HG03064 (cell line): ENCODE data around the gene CPEB4.

Experiments used
- ATAC-seq: cut with Tn5 transposase; IDR thresholded peaks from one replicate; pipeline ENCODE4 v1.9.1; 2021; ENCODE audit warnings: low read depth; ENCODE audit not compliant: unreplicated experiment

The CPEB4 gene

DNA sequence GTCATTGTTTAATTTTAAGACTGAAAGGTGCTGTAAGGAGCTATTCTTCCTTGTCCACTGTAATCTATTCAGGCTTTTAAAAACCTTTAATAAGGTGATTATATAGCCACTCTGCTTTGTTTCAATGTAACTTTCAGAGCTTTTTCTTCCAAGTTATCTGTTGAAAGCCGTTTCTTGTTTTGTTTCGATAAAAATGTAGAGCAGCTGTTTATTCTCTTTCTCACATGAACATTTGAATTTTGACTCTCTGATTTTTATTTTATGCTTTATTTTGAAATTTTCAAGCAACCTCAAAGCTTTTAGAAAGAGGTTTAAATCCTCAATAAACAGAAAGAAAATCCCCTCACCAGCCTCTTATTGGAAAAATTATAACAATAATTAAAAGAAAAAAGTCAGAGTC lies 47.2 kb downstream of the CPEB4 start:
- ATAC-seq, result no peak

- ATAC-seq, result no peak
These were observed 52.1 kb downstream of the CPEB4 start for GRCh38 chr5:173940269-173940668.

- no peak for ATAC-seq
These were observed 53.0 kb downstream of the CPEB4 start for GRCh38 chr5:173941102-173941501.

GRCh38 chr5:173941758-173942401 lies 53.7 kb downstream of the CPEB4 start:
- ATAC-seq, result no peak

DNA sequence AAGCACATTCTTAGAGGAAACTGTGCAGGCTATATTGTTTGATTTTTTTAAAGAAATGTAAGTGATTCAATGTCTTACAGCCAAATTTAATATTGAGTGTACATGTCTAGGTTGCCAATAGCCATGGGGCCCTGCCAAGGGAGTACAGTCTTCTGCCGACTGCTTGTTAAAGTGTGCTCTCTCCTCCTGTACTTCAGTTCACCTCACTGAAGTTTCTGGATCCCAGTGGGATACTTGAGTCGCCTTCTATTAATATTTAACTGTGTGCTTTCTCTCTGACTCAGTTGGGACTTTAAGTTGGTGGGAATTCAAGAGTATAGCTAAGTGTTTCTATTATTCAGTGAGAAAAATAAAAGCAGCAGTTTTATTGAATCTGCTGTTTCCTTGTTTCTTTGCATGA lies 56.4 kb downstream of the CPEB4 start:
- no peak for ATAC-seq

DNA sequence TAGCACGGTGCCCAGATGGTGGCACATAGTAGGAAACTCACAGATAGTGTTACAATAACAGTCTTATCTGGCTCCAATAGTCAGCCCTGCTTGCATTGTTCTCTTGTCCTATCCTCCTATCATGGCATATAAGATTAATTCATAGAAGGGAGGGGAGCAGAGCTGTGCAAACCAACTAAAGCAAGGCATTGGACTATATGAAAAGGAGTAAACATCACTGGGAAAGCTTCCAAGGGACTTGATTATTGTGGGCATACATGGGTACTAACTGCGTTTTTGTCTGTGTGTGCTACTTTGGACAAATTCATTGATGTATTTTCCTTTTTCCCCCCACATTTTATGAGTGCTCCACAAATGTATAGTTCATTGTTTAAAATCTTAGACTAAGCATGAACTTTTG lies 57.0 kb downstream of the CPEB4 start:
- ATAC-seq, result no peak

GRCh38 chr5:173946323-173946722 lies 58.2 kb downstream of the CPEB4 start:
- ATAC-seq, result no peak

DNA sequence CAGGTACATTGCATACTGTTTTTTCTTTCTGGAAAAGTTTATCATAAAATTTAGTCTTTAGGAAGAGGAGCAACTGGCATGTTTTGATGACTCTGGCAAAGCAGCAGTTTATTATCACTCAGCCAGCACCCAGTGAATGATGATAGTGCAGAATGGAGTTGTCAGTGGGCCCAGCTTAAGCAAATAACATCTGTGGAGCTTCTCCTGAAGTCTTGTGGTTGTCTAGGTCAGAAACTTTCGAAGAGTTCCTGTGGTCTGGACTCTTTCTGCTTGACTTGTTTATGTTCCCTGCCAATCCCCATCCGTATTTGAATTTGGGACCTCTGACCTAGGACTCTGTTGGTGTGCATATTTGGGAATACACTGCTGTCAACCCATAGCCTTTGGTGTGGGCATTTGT lies 62.7 kb downstream of the CPEB4 start:
- no peak for ATAC-seq

- ATAC-seq, result no peak
These were observed 65.5 kb downstream of the CPEB4 start for GRCh38 chr5:173953528-173954090.

DNA sequence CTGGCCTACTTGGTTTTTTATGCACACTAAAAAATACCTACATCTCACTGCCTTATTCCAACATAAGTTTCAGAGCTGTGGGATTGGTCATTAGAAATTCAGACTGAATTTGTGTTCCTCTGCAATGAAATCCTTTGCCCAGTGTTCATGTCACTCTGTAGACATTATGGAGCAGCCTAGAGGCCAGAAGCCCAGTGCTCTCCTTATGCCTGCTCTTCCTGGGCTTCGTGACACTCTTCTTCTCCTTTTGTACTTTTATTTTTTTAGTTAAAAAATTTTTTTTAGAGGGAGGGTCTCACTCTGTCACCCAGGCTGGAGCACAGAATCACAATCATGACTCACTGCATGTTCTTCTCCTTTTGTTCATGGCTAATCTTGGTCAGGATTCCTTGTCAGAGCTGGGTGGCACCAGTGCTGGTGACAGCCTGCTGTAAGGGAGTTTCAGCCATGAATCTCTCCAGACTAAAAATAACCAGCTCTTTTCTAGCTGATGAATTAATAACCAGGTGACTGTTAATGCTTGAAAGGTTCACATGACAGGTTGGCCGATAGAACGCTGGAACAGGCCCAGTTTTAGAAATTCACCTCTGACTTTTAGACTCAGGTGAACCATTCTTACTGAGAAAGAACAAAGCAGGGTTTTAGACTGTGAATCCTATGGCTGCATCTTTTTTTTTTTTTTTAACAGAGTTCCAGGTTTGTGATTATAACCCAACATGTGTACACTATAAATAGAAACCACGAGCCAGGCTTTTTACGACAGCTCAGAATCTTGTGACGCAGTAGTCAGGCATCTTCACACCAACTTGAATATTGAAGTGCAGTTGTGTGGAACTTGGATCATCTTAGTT lies 66.7 kb downstream of the CPEB4 start:
- no peak for ATAC-seq

DNA sequence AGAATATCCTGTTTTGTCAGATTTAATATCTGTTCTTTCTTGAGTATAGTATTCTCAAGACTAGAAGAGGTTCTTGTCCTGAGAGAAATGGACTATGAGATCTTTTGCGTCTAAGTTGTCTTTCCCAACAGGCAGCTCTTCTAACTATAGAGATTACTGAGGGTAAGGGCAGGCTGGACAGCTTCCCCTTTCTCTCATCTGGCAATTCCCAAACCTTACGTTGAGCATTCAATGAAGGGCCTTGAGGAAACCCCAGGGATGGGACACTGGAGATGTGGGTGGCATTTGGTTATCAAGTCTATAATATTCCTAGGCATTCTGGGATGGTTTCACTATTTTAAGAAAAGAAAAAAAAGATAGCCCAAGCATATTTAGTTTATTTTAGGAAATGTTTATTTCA lies 72.8 kb downstream of the CPEB4 start:
- ATAC-seq, result no peak

DNA sequence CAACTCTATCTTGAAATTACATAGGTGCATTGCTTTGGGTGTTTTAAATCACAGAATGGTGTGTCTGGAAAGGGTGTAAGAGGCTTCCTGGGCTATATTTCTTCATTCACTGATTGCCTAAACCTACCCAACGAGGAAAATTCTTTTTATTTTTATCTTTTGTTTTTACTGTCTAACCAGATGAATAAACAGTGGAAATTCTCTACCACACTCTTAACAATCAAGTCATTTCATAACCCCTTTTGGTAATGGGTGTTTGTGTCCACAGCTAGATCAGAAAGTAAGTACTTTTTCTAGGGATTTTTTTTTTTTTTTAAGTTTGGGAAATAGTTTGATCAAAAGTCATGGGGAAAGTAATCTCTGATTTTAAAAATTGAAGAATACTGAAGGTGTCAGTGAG lies 73.3 kb downstream of the CPEB4 start:
- no peak for ATAC-seq

DNA sequence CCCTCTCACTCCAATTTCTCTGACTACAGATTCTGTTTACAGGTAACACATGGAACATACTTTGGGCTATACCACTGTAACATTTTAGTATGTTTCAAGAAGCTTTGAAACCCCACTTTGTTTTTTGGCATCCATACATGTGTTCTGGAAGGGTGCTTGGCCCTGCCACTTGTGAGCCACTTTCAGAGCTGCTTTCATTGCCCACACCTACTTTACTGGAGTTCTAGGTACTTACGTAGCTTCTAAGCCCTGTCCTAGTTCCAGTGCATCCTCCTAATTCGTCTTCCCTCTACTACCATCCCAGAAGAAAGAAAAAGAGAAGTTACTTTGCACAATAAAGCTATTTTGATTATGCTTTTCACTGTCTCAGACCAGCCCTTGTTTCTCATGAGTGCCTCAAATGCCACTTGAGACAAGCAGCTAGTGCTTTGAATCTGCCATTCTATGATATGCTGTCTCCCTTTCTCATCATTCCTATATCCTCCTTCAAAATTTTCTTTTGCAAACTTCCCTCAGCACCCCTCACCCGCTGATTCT lies 74.4 kb downstream of the CPEB4 start:
- ATAC-seq, result no peak

- ATAC-seq, result no peak
These were observed 75.2 kb downstream of the CPEB4 start for GRCh38 chr5:173963182-173963838.

DNA sequence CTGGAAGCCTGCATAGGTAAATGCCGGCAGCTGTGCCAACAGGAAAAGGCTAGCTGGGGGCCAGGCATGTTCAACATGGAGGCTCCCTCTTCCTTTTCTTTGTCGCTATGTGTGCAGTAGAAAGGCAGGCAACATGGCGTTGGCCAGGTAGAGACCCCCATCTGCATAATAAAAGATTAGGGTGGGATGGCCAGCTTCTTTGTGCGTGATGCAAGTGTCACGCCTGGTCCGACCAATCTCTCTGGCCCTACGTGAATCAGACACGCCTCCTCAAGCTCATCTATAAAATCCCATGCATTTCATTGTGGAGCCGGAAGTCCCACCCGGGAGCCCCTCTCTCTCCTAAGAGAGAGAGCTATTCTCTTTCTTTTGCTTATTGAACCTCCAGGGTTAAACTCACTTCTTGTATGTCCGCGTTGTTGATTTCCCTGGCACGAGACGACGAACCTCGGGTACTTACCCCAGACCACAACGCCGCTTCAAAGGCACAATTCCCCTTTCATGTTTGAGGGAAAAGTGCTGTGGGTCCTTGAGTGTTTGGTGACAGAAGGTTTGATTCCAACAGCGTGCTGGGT lies 75.8 kb downstream of the CPEB4 start:
- no peak for ATAC-seq

DNA sequence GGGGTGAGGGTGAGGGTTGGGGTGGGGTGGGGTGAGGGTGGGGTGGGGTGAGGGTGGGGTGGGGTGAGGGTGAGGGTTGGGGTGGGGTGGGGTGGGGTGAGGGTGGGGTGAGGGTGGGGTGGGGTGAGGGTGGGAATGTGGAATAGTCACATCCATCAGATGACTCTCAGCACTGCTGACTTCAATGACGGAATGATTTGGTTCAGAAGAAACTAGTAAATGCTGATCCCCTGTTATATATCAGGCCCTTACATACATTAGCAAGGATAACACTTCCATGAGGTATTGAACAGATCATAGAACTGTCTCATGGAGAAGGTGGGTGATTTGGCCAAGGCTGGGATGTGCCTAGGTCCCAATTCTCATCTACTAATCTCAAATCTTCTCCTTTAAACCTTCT lies 76.4 kb downstream of the CPEB4 start:
- ATAC-seq, result no peak

DNA sequence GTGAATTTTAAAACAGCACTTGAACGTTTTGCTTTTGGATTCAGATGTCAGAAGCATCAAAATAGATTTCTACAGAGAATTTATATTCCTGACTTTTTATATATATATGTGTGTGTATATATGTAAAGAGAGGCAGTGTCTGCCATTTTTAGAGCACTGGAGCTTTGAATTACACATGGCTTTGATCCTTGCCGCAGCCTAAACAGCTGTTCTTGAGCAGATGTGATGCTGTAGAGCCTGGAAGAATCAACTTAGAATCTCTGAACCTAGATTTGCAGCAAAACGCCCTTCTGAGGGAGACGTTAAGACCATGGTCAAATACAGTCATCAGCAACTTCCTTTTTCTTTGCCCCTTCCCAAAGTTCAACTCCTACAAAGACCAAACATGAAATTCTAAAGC lies 79.1 kb downstream of the CPEB4 start:
- ATAC-seq, result no peak

- ATAC-seq, result no peak
These were observed 80.1 kb downstream of the CPEB4 start for GRCh38 chr5:173968154-173968797.

- no peak for ATAC-seq
These were observed 81.3 kb downstream of the CPEB4 start for GRCh38 chr5:173969167-173970049.
